SK-N-MC (cell line): ENCODE measurements around the gene AGAP3.

Experiments
- EZH2 ChIP-seq: fragments of 200-600 bp; sonication (generic); IDR thresholded peaks from one replicate; pipeline ENCODE4 v1.6.1; 2017; ENCODE audit warnings: antibody characterized with exemption
- FOXP2 ChIP-seq: optimal IDR thresholded peaks from 2 replicates; pipeline ENCODE3; 2011; ENCODE audit warnings: mild to moderate bottlenecking, moderate library complexity; ENCODE audit not compliant: insufficient read depth; ENCODE audit errors: extremely low read length, control extremely low read depth
- POLR2AphosphoS5 ChIP-seq: IDR thresholded peaks from 2 replicates; pipeline ENCODE4 v1.6.1; 2012; ENCODE audit warnings: mild to moderate bottlenecking, low read depth, low read length, borderline replicate concordance

- TF ChIP-seq POLR2AphosphoS5 (no peak), FOXP2 (no peak), EZH2 (no peak)
Observed at GRCh38 chr7:151117565-151117964, 31.3 kb downstream of the AGAP3 start.
